Measurements from ENCODE around the gene DLD.

Gene DLD

DNA sequence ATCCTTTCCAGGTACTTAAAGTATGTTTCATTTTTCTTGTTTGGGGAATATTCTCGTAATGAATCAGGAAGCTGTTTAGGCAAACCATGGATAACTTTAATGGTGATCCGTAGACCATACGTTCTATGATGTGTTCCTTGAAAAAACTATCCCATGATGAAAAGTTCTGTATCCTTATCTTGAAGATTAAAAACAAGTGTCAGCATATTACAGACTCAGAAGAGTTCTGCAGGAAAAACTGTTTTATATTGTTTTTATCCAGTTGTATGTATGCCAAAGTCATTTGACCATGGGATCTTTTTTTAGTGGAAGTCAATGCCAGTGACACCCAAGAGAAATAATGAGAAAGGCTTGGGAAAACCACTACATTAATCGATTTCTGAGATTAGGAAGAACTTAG, 52.0 kb downstream of the DLD start:
- TF ChIP-seq CTCF (IDR thresholded peaks at IDR 0.05; ENCODE audit: extremely low read depth, insufficient read depth, missing control alignments) = no peak
- no peak for DNase-seq (ENCODE audit: low spot score)
- in situ Hi-C loops (cut with MboI; ENCODE audit: low pct_unique_long_range_greater_than_20kb, low sequenced_read_pairs, unreplicated experiment) = no loop called here

GRCh38 chr7:107944411-107945169, 53.6 kb downstream of the DLD start:
- TF ChIP-seq CTCF (IDR thresholded peaks at IDR 0.05; ENCODE audit: extremely low read depth, insufficient read depth, missing control alignments) = no peak
- DNase-seq (ENCODE audit: low spot score) = no peak
- in situ Hi-C loops (cut with MboI; ENCODE audit: low pct_unique_long_range_greater_than_20kb, low sequenced_read_pairs, unreplicated experiment) = no loop called here

DNA sequence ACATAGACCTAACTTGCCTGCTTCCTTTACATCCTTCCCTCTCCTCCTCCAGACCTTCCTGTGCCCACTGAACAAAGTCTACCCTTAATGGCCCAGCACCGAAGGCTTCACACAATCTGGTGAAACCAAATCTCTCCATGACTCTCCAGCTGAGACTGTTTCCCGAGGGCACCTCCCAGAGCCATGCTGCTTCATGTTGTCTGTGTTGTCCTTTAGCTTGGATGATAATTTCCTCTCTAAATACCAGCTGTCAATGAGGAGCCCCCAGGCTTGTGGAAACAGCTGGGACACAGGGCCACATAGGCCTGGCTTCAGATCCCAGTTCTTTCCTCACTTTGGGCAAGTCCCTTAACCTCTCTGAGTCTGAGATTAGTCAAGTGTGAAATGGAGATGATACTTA, 54.3 kb downstream of the DLD start:
- in situ Hi-C loops (cut with MboI; ENCODE audit: low pct_unique_long_range_greater_than_20kb, low sequenced_read_pairs, unreplicated experiment) = no loop called here
- TF ChIP-seq CTCF (IDR thresholded peaks at IDR 0.05; ENCODE audit: extremely low read depth, insufficient read depth, missing control alignments) = no peak
- DNase-seq (ENCODE audit: low spot score) = no peak

DNA sequence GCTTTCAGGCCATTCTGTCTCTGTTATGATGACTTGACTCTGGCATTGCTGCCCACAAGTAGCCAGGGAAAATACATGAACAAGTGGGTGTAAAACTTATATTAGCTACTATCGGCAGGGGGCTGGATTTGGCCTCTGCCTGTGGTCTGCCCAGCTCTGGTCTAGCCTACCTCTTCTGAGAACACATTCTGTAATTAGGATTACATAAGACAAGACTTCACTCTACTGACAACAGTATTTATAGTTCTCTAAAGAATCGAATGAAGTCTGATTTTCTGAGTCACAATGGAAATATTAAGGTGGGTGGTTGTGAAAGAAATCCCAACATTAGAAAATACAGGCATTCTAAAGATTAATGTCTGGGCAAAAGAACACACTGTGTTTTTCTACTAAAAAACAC, 55.5 kb downstream of the DLD start:
- TF ChIP-seq CTCF (IDR thresholded peaks at IDR 0.05; ENCODE audit: extremely low read depth, insufficient read depth, missing control alignments) = no peak
- in situ Hi-C loops (cut with MboI; ENCODE audit: low pct_unique_long_range_greater_than_20kb, low sequenced_read_pairs, unreplicated experiment) = no loop called here
- DNase-seq (ENCODE audit: low spot score) = no peak

DNA sequence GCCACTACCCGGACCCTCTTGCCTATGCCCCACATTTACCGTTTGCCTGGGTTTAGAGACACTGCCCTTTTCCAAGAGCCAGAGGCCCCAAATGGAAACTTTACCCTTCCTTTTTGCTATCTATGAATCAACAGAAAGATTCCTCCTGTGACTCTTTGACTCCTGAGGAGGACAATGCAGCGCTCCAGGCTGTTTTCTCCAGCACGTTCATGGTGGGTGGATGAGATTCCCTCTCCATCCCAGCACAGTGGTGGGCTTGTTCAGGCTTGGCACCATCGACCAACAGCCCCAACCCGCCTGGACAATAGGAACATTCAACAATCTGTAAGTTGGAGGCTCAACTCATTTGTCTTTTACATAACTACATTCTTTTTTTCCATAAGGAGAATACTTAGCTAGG, 55.9 kb downstream of the DLD start:
- TF ChIP-seq CTCF (IDR thresholded peaks at IDR 0.05; ENCODE audit: extremely low read depth, insufficient read depth, missing control alignments) = no peak
- no peak for DNase-seq (ENCODE audit: low spot score)
- in situ Hi-C loops (cut with MboI; ENCODE audit: low pct_unique_long_range_greater_than_20kb, low sequenced_read_pairs, unreplicated experiment) = no loop called here

GRCh38 chr7:107948645-107949442, 57.9 kb downstream of the DLD start:
- DNase-seq (ENCODE audit: low spot score) = no peak
- in situ Hi-C loops (cut with MboI; ENCODE audit: low pct_unique_long_range_greater_than_20kb, low sequenced_read_pairs, unreplicated experiment) = no loop called here
- no peak for TF ChIP-seq CTCF (IDR thresholded peaks at IDR 0.05; ENCODE audit: extremely low read depth, insufficient read depth, missing control alignments)
